OCI-LY1 (cell line): ENCODE results near the gene NEURL3.
A peak's percentile ranks its signal among the peaks of the same experiment; 100 is the strongest.
"Not testable (repeated sequence)": the region's sequence is repeated elsewhere in the genome, so short reads cannot be mapped to it uniquely, and the experiment has no call there.

Experiments used
- H2AFZ ChIP-seq: fragments of 200-600 bp; sonication (generic), shearing (Covaris generic); 2 replicates; pipeline ENCODE4 v1.6.0; 2014; ENCODE audit warnings: antibody characterized with exemption, mild to moderate bottlenecking, low read length
- H3F3A ChIP-seq: fragments of 200-600 bp; sonication (generic), shearing (Covaris generic); 2 replicates; pipeline ENCODE4 v1.6.0; 2014; ENCODE audit warnings: mild to moderate bottlenecking, antibody characterized with exemption, low read length, moderate library complexity; ENCODE audit not compliant: insufficient read depth
- H3K27ac ChIP-seq: fragments of 200-600 bp; sonication (generic); 2 replicates; pipeline ENCODE4 v1.5.1; 2014; ENCODE audit warnings: low read length, mixed run types, mild to moderate bottlenecking, low read depth; ENCODE audit not compliant: poor library complexity, severe bottlenecking
- H3K27me3 ChIP-seq: fragments of 200-600 bp; sonication (generic); 2 replicates; pipeline ENCODE4 v1.6.0; 2014; ENCODE audit warnings: antibody characterized with exemption, mild to moderate bottlenecking, low read length, moderate library complexity; ENCODE audit not compliant: insufficient read depth
- H3K36me3 ChIP-seq: fragments of 200-600 bp; sonication (generic); 2 replicates; pipeline ENCODE4 v1.6.1; 2014; ENCODE audit warnings: mild to moderate bottlenecking, antibody characterized with exemption, low read length, moderate library complexity, mixed read lengths; ENCODE audit not compliant: insufficient read depth
- H3K4me1 ChIP-seq: fragments of 200-600 bp; sonication (generic); 2 replicates; pipeline ENCODE4 v1.5.1; 2014; ENCODE audit warnings: mild to moderate bottlenecking, low read length, moderate library complexity; ENCODE audit not compliant: insufficient read depth, severe bottlenecking
- H3K4me2 ChIP-seq: fragments of 200-600 bp; sonication (generic), shearing (Covaris generic); 2 replicates; pipeline ENCODE4 v1.6.1; 2014; ENCODE audit warnings: low read length
- H3K4me3 ChIP-seq: fragments of 200-600 bp; sonication (generic); 2 replicates; pipeline ENCODE4 v1.5.1; 2014; ENCODE audit warnings: low read length, low read depth, mild to moderate bottlenecking, mixed read lengths; ENCODE audit not compliant: poor library complexity, severe bottlenecking
- H3K79me2 ChIP-seq: fragments of 200-600 bp; shearing (Covaris generic); 2 replicates; pipeline ENCODE4 v1.6.1; 2016; ENCODE audit warnings: mixed run types, low read length, mixed read lengths; ENCODE audit not compliant: insufficient read depth
- H3K9ac ChIP-seq: fragments of 200-600 bp; sonication (generic), shearing (Covaris generic); 2 replicates; pipeline ENCODE4 v1.6.1; 2014; ENCODE audit warnings: mild to moderate bottlenecking, low read length, mixed read lengths
- H3K9me2 ChIP-seq: fragments of 200-600 bp; sonication (generic), shearing (Covaris generic); 2 replicates; pipeline ENCODE4 v1.6.1; 2014; ENCODE audit warnings: low read depth, mild to moderate bottlenecking, low read length, mixed read lengths
- H3K9me3 ChIP-seq: fragments of 200-600 bp; shearing (Covaris generic); 2 replicates; pipeline ENCODE4 v1.6.1; 2014; ENCODE audit warnings: low read length, mixed read lengths
- H4K20me1 ChIP-seq: fragments of 200-600 bp; sonication (generic), shearing (Covaris generic); 2 replicates; pipeline ENCODE4 v1.6.0; 2016; ENCODE audit warnings: mild to moderate bottlenecking, low read length; ENCODE audit not compliant: insufficient read depth
- EZH2 ChIP-seq: fragments of 200-600 bp; sonication (generic), shearing (Covaris generic); IDR thresholded peaks from 2 replicates; pipeline ENCODE4 v1.8.0; 2017; ENCODE audit warnings: borderline replicate concordance, mixed run types, mild to moderate bottlenecking, antibody characterized with exemption, low read length, moderate library complexity, mixed read lengths
- TF ChIP-seq, protein P1 (sequence below): fragments of 200-600 bp; sonication (generic), shearing (Covaris generic); IDR thresholded peaks from 2 replicates; pipeline ENCODE4 v1.5.1; 2017; ENCODE audit warnings: mild to moderate bottlenecking, antibody characterized with exemption, low read length, moderate library complexity, mixed read lengths

NEURL3 gene, protein sequence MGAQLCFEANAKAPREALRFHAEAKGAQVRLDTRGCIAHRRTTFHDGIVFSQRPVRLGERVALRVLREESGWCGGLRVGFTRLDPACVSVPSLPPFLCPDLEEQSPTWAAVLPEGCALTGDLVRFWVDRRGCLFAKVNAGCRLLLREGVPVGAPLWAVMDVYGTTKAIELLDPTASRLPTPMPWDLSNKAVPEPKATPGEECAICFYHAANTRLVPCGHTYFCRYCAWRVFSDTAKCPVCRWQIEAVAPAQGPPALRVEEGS

DNA sequence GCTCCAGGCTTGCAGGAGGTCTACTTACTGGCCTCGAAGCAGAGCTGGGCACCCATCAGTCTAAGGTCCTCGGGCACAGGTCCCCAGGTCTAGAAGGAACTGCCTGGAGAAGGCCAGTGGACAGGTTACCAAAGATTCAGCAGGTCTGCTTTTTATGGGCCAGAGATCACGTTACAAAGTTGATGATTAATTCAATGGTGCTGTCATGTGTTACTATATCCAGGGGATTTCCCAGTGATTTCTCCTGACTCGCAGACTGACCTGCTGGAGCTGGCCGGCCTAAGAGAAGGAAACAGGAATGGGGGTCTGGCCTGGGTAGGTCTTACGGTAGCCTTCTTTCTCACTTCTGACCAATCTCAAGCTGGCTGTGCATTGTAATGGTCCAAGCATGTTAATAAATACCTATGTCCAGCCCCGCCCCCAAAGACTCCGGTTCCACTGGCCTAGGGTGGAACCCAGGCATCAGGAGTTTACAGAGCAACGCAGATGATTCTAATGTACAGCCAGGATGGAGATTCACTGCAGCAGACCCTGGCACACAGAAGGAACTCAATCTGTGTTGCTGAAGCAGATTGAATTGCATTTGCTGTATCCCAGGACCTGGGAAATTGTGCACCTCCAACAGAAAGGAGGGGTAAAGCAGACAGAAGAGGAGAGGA lies at the start of gene NEURL3:
TSS of gene NEURL3 (minus strand) at position 127 of the 659 bp plus-strand sequence. CDS start at position 56, 71 bp downstream.
- H3K4me2 ChIP-seq = no peak within 1 kb of the TSS
- no peaks in the 10 kb centered on the region for H3K79me2 ChIP-seq
- TF ChIP-seq, protein P1, sequence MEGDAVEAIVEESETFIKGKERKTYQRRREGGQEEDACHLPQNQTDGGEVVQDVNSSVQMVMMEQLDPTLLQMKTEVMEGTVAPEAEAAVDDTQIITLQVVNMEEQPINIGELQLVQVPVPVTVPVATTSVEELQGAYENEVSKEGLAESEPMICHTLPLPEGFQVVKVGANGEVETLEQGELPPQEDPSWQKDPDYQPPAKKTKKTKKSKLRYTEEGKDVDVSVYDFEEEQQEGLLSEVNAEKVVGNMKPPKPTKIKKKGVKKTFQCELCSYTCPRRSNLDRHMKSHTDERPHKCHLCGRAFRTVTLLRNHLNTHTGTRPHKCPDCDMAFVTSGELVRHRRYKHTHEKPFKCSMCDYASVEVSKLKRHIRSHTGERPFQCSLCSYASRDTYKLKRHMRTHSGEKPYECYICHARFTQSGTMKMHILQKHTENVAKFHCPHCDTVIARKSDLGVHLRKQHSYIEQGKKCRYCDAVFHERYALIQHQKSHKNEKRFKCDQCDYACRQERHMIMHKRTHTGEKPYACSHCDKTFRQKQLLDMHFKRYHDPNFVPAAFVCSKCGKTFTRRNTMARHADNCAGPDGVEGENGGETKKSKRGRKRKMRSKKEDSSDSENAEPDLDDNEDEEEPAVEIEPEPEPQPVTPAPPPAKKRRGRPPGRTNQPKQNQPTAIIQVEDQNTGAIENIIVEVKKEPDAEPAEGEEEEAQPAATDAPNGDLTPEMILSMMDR = no peak
- no peak for TF ChIP-seq EZH2
- no peak within 1 kb of the TSS for H3K4me3 ChIP-seq
- no peaks in the 10 kb centered on the region for H4K20me1 ChIP-seq
- H2AFZ ChIP-seq = no peak within 1 kb of the TSS
- H3K9me3 ChIP-seq = no peaks in the 10 kb centered on the region
- H3K36me3 ChIP-seq = no peaks in the 10 kb centered on the region
- no peaks in the 10 kb centered on the region for H3K9me2 ChIP-seq
- H3F3A ChIP-seq = no peaks in the 10 kb centered on the region
- no peaks in the 10 kb centered on the region for H3K27me3 ChIP-seq
- no peak within 1 kb of the TSS for H3K27ac ChIP-seq
- H3K4me1 ChIP-seq = peaks cover 16% of the 10 kb centered on the region
- H3K9ac ChIP-seq = no peak within 1 kb of the TSS

DNA sequence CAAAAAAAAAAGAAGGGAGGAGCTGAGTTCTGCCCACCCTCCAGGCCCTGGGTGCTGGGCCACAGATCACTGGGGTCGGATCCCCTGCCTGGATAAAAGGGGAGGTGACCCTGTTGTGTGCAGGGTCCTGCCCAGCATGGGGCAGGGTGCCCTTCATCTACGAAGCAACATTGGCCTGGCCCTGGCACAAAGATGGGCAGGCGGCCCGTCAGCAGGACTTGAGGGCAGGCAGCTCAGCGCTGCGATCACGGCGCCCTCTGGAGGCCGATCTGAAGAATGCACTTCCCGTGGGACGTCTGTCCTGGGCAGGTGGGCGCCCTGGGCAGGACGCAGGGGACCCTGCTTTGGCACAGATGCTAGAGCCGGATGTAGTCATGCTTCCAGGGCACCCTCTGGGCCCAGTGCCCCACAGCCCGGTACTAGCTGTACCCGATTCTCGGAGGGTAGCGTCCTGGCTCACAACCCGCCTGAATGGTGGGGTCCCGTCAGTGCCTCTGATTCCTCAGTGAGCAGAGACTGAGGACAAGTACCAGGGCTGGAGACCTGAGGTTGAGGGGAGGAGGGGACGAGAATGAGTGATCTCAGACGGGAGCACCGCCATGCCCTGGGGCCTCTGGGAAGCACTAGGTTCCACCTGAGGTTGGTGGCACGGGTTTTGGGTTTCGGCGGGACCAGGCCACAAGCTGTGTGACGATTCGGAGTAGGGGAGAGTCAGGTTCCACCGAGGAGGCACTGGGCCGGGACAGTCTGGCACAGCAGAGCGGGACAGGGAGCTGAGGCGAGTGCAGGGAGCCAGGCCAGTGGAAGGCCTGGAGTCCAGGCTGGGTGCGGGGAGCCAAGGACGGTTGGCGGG lies 49.4 kb upstream of the NEURL3 start:
- Histone ChIP-seq H3K4me3 (peak overlapping the region; percentile 24), H3K9me3 (no peaks in the 10 kb centered on the region), H3K36me3 (no peaks in the 10 kb centered on the region), H3K27me3 (no peaks in the 10 kb centered on the region), H3F3A (no peaks in the 10 kb centered on the region), H3K79me2 (no peaks in the 10 kb centered on the region), H4K20me1 (no peaks in the 10 kb centered on the region), H3K27ac (no peak overlapping the region), H3K4me2 (peak overlapping the region; percentile 41), H3K9ac (no peak overlapping the region), H3K9me2 (no peaks in the 10 kb centered on the region), H2AFZ (no peak overlapping the region), H3K4me1 (no peaks in the 10 kb centered on the region)
- TF ChIP-seq EZH2 = no peak
- TF ChIP-seq, protein P1 = peak; percentile 94

DNA sequence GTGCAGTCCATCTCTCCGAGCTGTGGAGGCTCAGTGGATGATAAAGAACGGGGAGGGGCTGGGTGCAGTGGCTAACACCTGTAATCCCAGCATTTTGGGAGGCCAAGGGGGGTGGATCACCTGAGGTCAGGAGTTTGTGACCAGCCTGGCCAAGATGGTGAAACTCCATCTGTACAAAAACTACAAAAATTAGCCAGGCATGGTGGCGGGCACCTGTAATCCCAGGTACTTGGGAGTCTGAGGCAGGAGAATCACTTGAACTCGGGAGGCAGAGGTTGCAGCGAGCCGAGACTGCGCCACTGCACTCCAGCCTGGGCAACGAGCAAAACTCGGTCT lies 48.8 kb upstream of the NEURL3 start:
- not testable (repeated sequence) for H3K9me2 ChIP-seq, H3K27me3 ChIP-seq, H3K79me2 ChIP-seq, H3K9me3 ChIP-seq, H3K36me3 ChIP-seq, H3K27ac ChIP-seq, H3K4me3 ChIP-seq, H2AFZ ChIP-seq, H3F3A ChIP-seq, H3K4me1 ChIP-seq, H3K9ac ChIP-seq, H4K20me1 ChIP-seq
- H3K4me2 ChIP-seq = peak overlapping the region; percentile 41; the same call in 1 of the 2 replicates
